ENCODE measurements around the gene AKR1B1. TPM values are rescaled to one million over a fixed set of nuclear protein-coding genes. Genes with fewer than 3 reads are reported as not detected.

AKR1B1 gene
- total and polyA plus RNA-seq, 4 donors = 27.0 to 76.0 (median 46.4) TPM

GRCh38 chr7:134405299-134405698, 53.6 kb downstream of the AKR1B1 start:
- Histone ChIP-seq H3K9ac (ENCODE audit: insufficient read depth in 1 of 2, low read length in 2 of 2) (no peak overlapping the region), H3K9me3 (ENCODE audit: control insufficient read depth in 4 of 4, insufficient read depth in 3 of 4, low read length in 3 of 4) (no peaks in the 10 kb centered on the region), H3K36me3 (ENCODE audit: control insufficient read depth in 4 of 4, insufficient read depth in 4 of 4, low read length in 4 of 4) (no peaks in the 10 kb centered on the region), H3K27me3 (ENCODE audit: control insufficient read depth in 3 of 3, insufficient read depth in 3 of 3, low read length in 2 of 3) (peaks cover 0 to 2% (median 0%) of the 10 kb centered on the region in 3 donors), H3K4me3 (no peak overlapping the region), H3K4me1 (ENCODE audit: control insufficient read depth in 5 of 5, insufficient read depth in 5 of 5, low read length in 5 of 5) (no peaks in the 10 kb centered on the region), H3K27ac (ENCODE audit: low read depth in 1 of 2, low read length in 1 of 2) (no peak overlapping the region)
- DNase-seq (peak in 1 of 3 donors; percentile 18), ATAC-seq (ENCODE audit: insufficient read depth, low FRiP score) (no peak)
- TF ChIP-seq, protein P1, sequence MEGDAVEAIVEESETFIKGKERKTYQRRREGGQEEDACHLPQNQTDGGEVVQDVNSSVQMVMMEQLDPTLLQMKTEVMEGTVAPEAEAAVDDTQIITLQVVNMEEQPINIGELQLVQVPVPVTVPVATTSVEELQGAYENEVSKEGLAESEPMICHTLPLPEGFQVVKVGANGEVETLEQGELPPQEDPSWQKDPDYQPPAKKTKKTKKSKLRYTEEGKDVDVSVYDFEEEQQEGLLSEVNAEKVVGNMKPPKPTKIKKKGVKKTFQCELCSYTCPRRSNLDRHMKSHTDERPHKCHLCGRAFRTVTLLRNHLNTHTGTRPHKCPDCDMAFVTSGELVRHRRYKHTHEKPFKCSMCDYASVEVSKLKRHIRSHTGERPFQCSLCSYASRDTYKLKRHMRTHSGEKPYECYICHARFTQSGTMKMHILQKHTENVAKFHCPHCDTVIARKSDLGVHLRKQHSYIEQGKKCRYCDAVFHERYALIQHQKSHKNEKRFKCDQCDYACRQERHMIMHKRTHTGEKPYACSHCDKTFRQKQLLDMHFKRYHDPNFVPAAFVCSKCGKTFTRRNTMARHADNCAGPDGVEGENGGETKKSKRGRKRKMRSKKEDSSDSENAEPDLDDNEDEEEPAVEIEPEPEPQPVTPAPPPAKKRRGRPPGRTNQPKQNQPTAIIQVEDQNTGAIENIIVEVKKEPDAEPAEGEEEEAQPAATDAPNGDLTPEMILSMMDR (IDR thresholded peaks at IDR 0.05; ENCODE audit: control extremely low read depth, extremely low read depth) = no peak
- WGBS, 2 donors = 62 to 71% methylated on average over 3 of the region's 3 CpGs

DNA sequence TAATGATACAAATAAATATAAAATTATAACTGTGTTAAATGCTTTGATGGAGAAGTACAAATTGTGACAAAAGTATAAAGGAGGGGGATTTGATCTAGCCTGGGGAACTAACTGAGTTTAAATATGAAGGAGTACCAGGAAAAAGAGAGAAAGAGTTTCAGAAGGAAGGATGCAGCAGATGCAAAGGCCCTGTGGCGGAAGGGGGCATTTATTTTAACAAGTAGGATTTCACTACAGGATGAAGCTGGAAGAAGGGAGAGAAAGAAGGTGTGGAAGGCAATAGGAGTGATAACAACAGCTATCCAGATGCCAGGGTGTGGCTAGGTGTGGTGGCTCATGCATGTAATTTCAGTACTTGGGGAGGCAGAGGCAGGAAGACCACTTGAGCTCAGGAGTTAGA, 55.8 kb downstream of the AKR1B1 start:
- no peaks in the 10 kb centered on the region for H3K4me1 ChIP-seq (ENCODE audit: control insufficient read depth in 5 of 5, insufficient read depth in 5 of 5, low read length in 5 of 5)
- H3K36me3 ChIP-seq (ENCODE audit: control insufficient read depth in 4 of 4, insufficient read depth in 4 of 4, low read length in 4 of 4) = no peaks in the 10 kb centered on the region
- H3K27me3 ChIP-seq (ENCODE audit: control insufficient read depth in 3 of 3, insufficient read depth in 3 of 3, low read length in 2 of 3) = peaks cover 0 to 2% (median 2%) of the 10 kb centered on the region in 3 donors
- no peaks in the 10 kb centered on the region for H3K9me3 ChIP-seq (ENCODE audit: control insufficient read depth in 4 of 4, insufficient read depth in 3 of 4, low read length in 3 of 4)
- no peak for ATAC-seq (ENCODE audit: insufficient read depth, low FRiP score)
- no peak overlapping the region for H3K9ac ChIP-seq (ENCODE audit: insufficient read depth in 1 of 2, low read length in 2 of 2)
- 96 to 100% methylated on average over 1 of the region's 1 CpG for WGBS, 2 donors
- H3K27ac ChIP-seq (ENCODE audit: low read depth in 1 of 2, low read length in 1 of 2) = no peak overlapping the region
- TF ChIP-seq, protein P1 (IDR thresholded peaks at IDR 0.05; ENCODE audit: control extremely low read depth, extremely low read depth) = no peak
- H3K4me3 ChIP-seq = no peak overlapping the region
- DNase-seq = no peak

DNA sequence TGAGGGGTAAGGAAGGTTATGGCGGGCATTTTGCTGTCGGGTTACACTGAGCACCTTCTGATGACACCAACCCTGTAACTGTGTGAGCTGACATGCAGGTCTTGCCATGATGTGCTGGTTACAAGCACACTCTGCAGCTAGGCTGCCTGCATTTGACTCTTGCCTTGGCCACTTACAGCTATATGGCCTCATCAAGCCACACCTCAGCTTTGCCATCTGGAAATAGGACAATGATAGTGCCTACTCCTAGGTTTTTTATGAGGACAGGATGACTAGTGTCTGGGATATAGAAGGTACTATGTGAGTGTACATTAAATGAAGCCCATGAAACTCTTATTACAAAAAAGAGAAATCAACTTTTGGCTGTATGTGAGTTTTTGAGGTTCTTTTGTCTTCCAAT, 58.0 kb downstream of the AKR1B1 start:
- Histone ChIP-seq H3K4me1 (ENCODE audit: control insufficient read depth in 5 of 5, insufficient read depth in 5 of 5, low read length in 5 of 5) (no peaks in the 10 kb centered on the region), H3K27me3 (ENCODE audit: control insufficient read depth in 3 of 3, insufficient read depth in 3 of 3, low read length in 2 of 3) (peaks cover 0 to 2% (median 2%) of the 10 kb centered on the region in 3 donors), H3K4me3 (no peak overlapping the region), H3K9me3 (ENCODE audit: control insufficient read depth in 4 of 4, insufficient read depth in 3 of 4, low read length in 3 of 4) (no peaks in the 10 kb centered on the region), H3K9ac (ENCODE audit: insufficient read depth in 1 of 2, low read length in 2 of 2) (no peak overlapping the region), H3K36me3 (ENCODE audit: control insufficient read depth in 4 of 4, insufficient read depth in 4 of 4, low read length in 4 of 4) (no peaks in the 10 kb centered on the region), H3K27ac (ENCODE audit: low read depth in 1 of 2, low read length in 1 of 2) (no peak overlapping the region)
- ATAC-seq (ENCODE audit: insufficient read depth, low FRiP score) (no peak), DNase-seq (no peak)
- 86 to 100% methylated on average over 2 of the region's 2 CpGs for WGBS, 2 donors
- TF ChIP-seq, protein P1 (IDR thresholded peaks at IDR 0.05; ENCODE audit: control extremely low read depth, extremely low read depth) = no peak

DNA sequence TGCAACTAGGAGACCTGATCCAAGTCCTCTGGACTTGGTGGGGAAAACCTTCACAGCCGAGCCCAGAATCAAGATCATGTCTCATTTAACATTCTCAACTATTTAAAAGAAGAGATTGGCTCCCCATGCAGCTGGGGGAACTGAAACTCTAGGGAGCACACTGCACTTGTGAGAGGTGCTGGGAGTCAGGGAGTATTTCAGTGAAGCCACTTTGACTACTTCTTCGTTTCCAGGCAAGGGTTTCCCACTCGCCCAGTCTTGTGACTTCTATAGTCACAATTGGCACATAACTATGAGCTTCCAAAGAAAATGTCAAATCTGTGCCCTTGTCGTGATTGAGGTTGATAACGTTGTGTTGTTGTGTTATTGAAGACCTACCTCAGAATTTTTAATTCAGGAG, 62.9 kb downstream of the AKR1B1 start:
- no peaks in the 10 kb centered on the region for H3K9me3 ChIP-seq (ENCODE audit: control insufficient read depth in 4 of 4, insufficient read depth in 3 of 4, low read length in 3 of 4)
- no peak for ATAC-seq (ENCODE audit: insufficient read depth, low FRiP score)
- peaks cover 0 to 2% (median 0%) of the 10 kb centered on the region in 3 donors for H3K27me3 ChIP-seq (ENCODE audit: control insufficient read depth in 3 of 3, insufficient read depth in 3 of 3, low read length in 2 of 3)
- DNase-seq = no peak
- H3K36me3 ChIP-seq (ENCODE audit: control insufficient read depth in 4 of 4, insufficient read depth in 4 of 4, low read length in 4 of 4) = no peaks in the 10 kb centered on the region
- no peak overlapping the region for H3K27ac ChIP-seq (ENCODE audit: low read depth in 1 of 2, low read length in 1 of 2)
- WGBS, 2 donors = 77 to 86% methylated on average over 5 of the region's 5 CpGs
- H3K9ac ChIP-seq (ENCODE audit: insufficient read depth in 1 of 2, low read length in 2 of 2) = no peak overlapping the region
- TF ChIP-seq, protein P1 (IDR thresholded peaks at IDR 0.05; ENCODE audit: control extremely low read depth, extremely low read depth) = no peak
- no peak overlapping the region for H3K4me3 ChIP-seq
- no peaks in the 10 kb centered on the region for H3K4me1 ChIP-seq (ENCODE audit: control insufficient read depth in 5 of 5, insufficient read depth in 5 of 5, low read length in 5 of 5)

Measured in lung (tissue), 12 donors.